Measurements from ENCODE around the gene F5. TPM values are rescaled to one million over a fixed set of nuclear protein-coding genes. Genes with fewer than 3 reads are reported as not detected.

The F5 gene
- total and polyA plus RNA-seq, 9 of the 15 experiments (the other 6 are each of a cell fraction or from before 2014, with no cell fraction given), result 0.03 to 0.13 TPM; not detected in 7

GRCh38 chr1:169486281-169487051, 99.8 kb downstream of the F5 start (continued):
- TF ChIP-seq HOXB6 (CRISPR knock-in tag; IDR thresholded peaks at IDR 0.05; ENCODE audit: borderline replicate concordance), result no peak
- no peak for TF ChIP-seq RFX5 (IDR thresholded peaks at IDR 0.05; ENCODE audit: low read depth, low read length)
- TF ChIP-seq, protein P1, sequence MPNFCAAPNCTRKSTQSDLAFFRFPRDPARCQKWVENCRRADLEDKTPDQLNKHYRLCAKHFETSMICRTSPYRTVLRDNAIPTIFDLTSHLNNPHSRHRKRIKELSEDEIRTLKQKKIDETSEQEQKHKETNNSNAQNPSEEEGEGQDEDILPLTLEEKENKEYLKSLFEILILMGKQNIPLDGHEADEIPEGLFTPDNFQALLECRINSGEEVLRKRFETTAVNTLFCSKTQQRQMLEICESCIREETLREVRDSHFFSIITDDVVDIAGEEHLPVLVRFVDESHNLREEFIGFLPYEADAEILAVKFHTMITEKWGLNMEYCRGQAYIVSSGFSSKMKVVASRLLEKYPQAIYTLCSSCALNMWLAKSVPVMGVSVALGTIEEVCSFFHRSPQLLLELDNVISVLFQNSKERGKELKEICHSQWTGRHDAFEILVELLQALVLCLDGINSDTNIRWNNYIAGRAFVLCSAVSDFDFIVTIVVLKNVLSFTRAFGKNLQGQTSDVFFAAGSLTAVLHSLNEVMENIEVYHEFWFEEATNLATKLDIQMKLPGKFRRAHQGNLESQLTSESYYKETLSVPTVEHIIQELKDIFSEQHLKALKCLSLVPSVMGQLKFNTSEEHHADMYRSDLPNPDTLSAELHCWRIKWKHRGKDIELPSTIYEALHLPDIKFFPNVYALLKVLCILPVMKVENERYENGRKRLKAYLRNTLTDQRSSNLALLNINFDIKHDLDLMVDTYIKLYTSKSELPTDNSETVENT (CRISPR knock-in tag; IDR thresholded peaks at IDR 0.05), result no peak
- 0 out of 2 replicates have a peak, but pooled peaks have one; percentile 63 for TF ChIP-seq CEBPB (tag; IDR thresholded peaks at IDR 0.05)
- TF ChIP-seq, protein P2, sequence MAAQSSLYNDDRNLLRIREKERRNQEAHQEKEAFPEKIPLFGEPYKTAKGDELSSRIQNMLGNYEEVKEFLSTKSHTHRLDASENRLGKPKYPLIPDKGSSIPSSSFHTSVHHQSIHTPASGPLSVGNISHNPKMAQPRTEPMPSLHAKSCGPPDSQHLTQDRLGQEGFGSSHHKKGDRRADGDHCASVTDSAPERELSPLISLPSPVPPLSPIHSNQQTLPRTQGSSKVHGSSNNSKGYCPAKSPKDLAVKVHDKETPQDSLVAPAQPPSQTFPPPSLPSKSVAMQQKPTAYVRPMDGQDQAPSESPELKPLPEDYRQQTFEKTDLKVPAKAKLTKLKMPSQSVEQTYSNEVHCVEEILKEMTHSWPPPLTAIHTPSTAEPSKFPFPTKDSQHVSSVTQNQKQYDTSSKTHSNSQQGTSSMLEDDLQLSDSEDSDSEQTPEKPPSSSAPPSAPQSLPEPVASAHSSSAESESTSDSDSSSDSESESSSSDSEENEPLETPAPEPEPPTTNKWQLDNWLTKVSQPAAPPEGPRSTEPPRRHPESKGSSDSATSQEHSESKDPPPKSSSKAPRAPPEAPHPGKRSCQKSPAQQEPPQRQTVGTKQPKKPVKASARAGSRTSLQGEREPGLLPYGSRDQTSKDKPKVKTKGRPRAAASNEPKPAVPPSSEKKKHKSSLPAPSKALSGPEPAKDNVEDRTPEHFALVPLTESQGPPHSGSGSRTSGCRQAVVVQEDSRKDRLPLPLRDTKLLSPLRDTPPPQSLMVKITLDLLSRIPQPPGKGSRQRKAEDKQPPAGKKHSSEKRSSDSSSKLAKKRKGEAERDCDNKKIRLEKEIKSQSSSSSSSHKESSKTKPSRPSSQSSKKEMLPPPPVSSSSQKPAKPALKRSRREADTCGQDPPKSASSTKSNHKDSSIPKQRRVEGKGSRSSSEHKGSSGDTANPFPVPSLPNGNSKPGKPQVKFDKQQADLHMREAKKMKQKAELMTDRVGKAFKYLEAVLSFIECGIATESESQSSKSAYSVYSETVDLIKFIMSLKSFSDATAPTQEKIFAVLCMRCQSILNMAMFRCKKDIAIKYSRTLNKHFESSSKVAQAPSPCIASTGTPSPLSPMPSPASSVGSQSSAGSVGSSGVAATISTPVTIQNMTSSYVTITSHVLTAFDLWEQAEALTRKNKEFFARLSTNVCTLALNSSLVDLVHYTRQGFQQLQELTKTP (IDR thresholded peaks at IDR 0.05; ENCODE audit: low read depth in 1 of 2, partially characterized antibody in 2 of 2), result peak; percentile 25 to 49
- peak; percentile 12 for TF ChIP-seq SMARCA4 (IDR thresholded peaks at IDR 0.05)
- no peak for TF ChIP-seq PHTF2 (CRISPR knock-in tag; IDR thresholded peaks at IDR 0.05)
- TF ChIP-seq FOXA3 (CRISPR knock-in tag; conservative IDR thresholded peaks at IDR 0.05 in 1 of 2, IDR thresholded peaks at IDR 0.05 in 1 of 2), result no peak
- no peak for TF ChIP-seq NBN (IDR thresholded peaks at IDR 0.05; ENCODE audit: low read depth)
- TF ChIP-seq BCOR (IDR thresholded peaks at IDR 0.05), result 0 out of 2 replicates have a peak, but pooled peaks have one; percentile 4
- TF ChIP-seq KLF10 (CRISPR knock-in tag; IDR thresholded peaks at IDR 0.05), result no peak
- TF ChIP-seq ZNF232 (CRISPR knock-in tag; IDR thresholded peaks at IDR 0.05), result 0 out of 2 replicates have a peak, but pooled peaks have one; percentile 4
- TF ChIP-seq E2F3 (CRISPR knock-in tag; IDR thresholded peaks at IDR 0.05), result no peak
- TF ChIP-seq ZBTB11 (CRISPR knock-in tag; IDR thresholded peaks at IDR 0.05), result peak in 1 of 3 experiments; percentile 40; a peak in 1 of 6 replicates
- TF ChIP-seq SMARCE1 (IDR thresholded peaks at IDR 0.05), result no peak
- TF ChIP-seq PTRF (tag; IDR thresholded peaks at IDR 0.05), result no peak
